Omental fat pad (tissue), 4 donors: Measurements from ENCODE around the gene TPSG1. TPM values are rescaled to one million over a fixed set of nuclear protein-coding genes. Genes with fewer than 3 reads are reported as not detected.

ENCODE experiments used
- ATAC-seq: fragments of 150-250 bp; one replicate; pipeline ENCODE4 v1.9.1; 2016; ENCODE audit warnings: mild to moderate bottlenecking, moderate library complexity; ENCODE audit not compliant: low FRiP score
- DNase-seq: peaks from one replicate; pipeline ENCODE4 v3.0.0-alpha.2; 2019; ENCODE audit warnings: low spot score
- CTCF ChIP-seq, 3 donors: fragments of 450-650 bp; IDR thresholded peaks; one replicate each; pipeline ENCODE4 v1.5.1; 2016 to 2017; ENCODE audit warnings: antibody characterized with exemption in 3 of 3, mild to moderate bottlenecking in 3 of 3, moderate library complexity in 2 of 3
- total RNA-seq, 4 donors: library from RNA; depleted of rRNA; stranded (reverse); fragments of >200 nt; gene quantifications; one replicate each; pipeline ENCODE4 v1.1.0, GENCODE V29; 2016

Gene TPSG1
- total RNA-seq, 4 donors from 2014 or later, result 1.3 TPM; not detected in 3

GRCh38 chr16:1223355-1224214 lies 1.5 kb downstream of the TPSG1 start:
- no peak for TF ChIP-seq CTCF (IDR thresholded peaks at IDR 0.05)
- no peak for DNase-seq
- ATAC-seq, result no peak

GRCh38 chr16:1222553-1223354 lies 2.3 kb downstream of the TPSG1 start:
- no peak for TF ChIP-seq CTCF (IDR thresholded peaks at IDR 0.05)
- DNase-seq (no peak), ATAC-seq (no peak)

- no peak for TF ChIP-seq CTCF (IDR thresholded peaks at IDR 0.05)
- no peak for DNase-seq
- no peak for ATAC-seq
Observed at GRCh38 chr16:1221628-1222552, 3.2 kb downstream of the TPSG1 start.

GRCh38 chr16:1220841-1221627 lies 4.0 kb downstream of the TPSG1 start:
- TF ChIP-seq CTCF (IDR thresholded peaks at IDR 0.05), result no peak
- ATAC-seq (no peak), DNase-seq (no peak)

GRCh38 chr16:1220098-1220728 lies 4.9 kb downstream of the TPSG1 start:
- DNase-seq (no peak), ATAC-seq (no peak)
- TF ChIP-seq CTCF (IDR thresholded peaks at IDR 0.05), result no peak
